Liver (tissue), 9 donors: ENCODE data around the gene OMP. TPM values are rescaled to one million over a fixed set of nuclear protein-coding genes. Genes with fewer than 3 reads are reported as not detected.

Experiments
- DNase-seq: peaks from one replicate; pipeline ENCODE4 v3.0.0-alpha.2; 2017; ENCODE audit warnings: low spot score
- H3K27ac ChIP-seq, 2 donors: one replicate each; pipeline ENCODE4 v1.7.0; 2013; ENCODE audit warnings: inconsistent platforms in 2 of 2, low read length in 2 of 2, control low read depth in 1 of 2, low read depth in 1 of 2, mild to moderate bottlenecking in 1 of 2
- H3K27me3 ChIP-seq, 4 donors: one replicate each; pipeline versions ENCODE4 v1.6.1 to v1.7.0; 2013; ENCODE audit warnings: low read length in 3 of 4, inconsistent platforms in 1 of 4, mild to moderate bottlenecking in 1 of 4, moderate library complexity in 1 of 4; ENCODE audit not compliant: control insufficient read depth in 4 of 4, insufficient read depth in 4 of 4
- H3K36me3 ChIP-seq, 4 donors: one replicate each; pipeline versions ENCODE4 v1.6.1 to v1.7.0; 2013; ENCODE audit warnings: low read length in 3 of 4, mild to moderate bottlenecking in 3 of 4, low read depth in 1 of 4, moderate library complexity in 1 of 4; ENCODE audit not compliant: control insufficient read depth in 4 of 4, insufficient read depth in 3 of 4
- H3K4me1 ChIP-seq, 4 donors: one replicate each; pipeline versions ENCODE4 v1.6.1 to v1.7.0; 2013; ENCODE audit warnings: low read length in 3 of 4, mild to moderate bottlenecking in 3 of 4, moderate library complexity in 1 of 4; ENCODE audit not compliant: control insufficient read depth in 4 of 4, insufficient read depth in 4 of 4
- H3K4me3 ChIP-seq, 3 donors: one replicate each; pipeline versions ENCODE4 v1.6.1 to v1.7.0; 2013; ENCODE audit warnings: low read length in 3 of 3, control low read depth in 1 of 3, low read depth in 1 of 3, mild to moderate bottlenecking in 1 of 3
- H3K9ac ChIP-seq, 2 donors: one replicate each; pipeline ENCODE4 v1.7.0; 2013; ENCODE audit warnings: low read length in 2 of 2, mild to moderate bottlenecking in 2 of 2, moderate library complexity in 2 of 2, control low read depth in 1 of 2, low read depth in 1 of 2
- H3K9me3 ChIP-seq, 4 donors: one replicate each; pipeline versions ENCODE4 v1.6.1 to v1.7.0; 2013; ENCODE audit warnings: low read length in 3 of 4; ENCODE audit not compliant: control insufficient read depth in 4 of 4
- EGR1 ChIP-seq, 2 donors: IDR thresholded peaks; 2 replicates each; pipeline ENCODE4 v1.6.1; 2016 to 2018; ENCODE audit warnings: antibody characterized with exemption in 2 of 2, low read depth in 2 of 2
- FOXA1 ChIP-seq: IDR thresholded peaks from 2 replicates; pipeline ENCODE4 v1.6.1; 2016; ENCODE audit warnings: antibody characterized with exemption
- FOXA2 ChIP-seq: IDR thresholded peaks from 2 replicates; pipeline ENCODE4 v1.6.1; 2016; ENCODE audit warnings: antibody characterized with exemption
- GABPA ChIP-seq, 2 donors: IDR thresholded peaks in 1 of 2; conservative IDR thresholded peaks in 1 of 2; 2 replicates each; pipeline ENCODE4 v1.6.1; 2016; ENCODE audit warnings: antibody characterized with exemption in 2 of 2, mild to moderate bottlenecking in 1 of 2, moderate library complexity in 1 of 2
- HNF4A ChIP-seq, 2 donors: conservative IDR thresholded peaks; 2 replicates each; pipeline ENCODE4 v1.6.1; 2016; ENCODE audit warnings: antibody characterized with exemption in 2 of 2, mild to moderate bottlenecking in 2 of 2
- HNF4G ChIP-seq: IDR thresholded peaks from 2 replicates; pipeline ENCODE4 v1.6.1; 2016; ENCODE audit warnings: antibody characterized with exemption
- JUND ChIP-seq, 2 donors: IDR thresholded peaks; 2 replicates each; pipeline ENCODE4 v1.6.1; 2016; ENCODE audit warnings: antibody characterized with exemption in 2 of 2
- NR2F2 ChIP-seq: IDR thresholded peaks from 2 replicates; pipeline ENCODE4 v1.6.1; 2016; ENCODE audit warnings: antibody characterized with exemption
- RAD21 ChIP-seq, 2 donors: IDR thresholded peaks; 2 replicates each; pipeline ENCODE4 v1.6.1; 2016; ENCODE audit warnings: antibody characterized with exemption in 2 of 2, mild to moderate bottlenecking in 2 of 2
- RXRA ChIP-seq, 2 donors: IDR thresholded peaks; 2 replicates each; pipeline ENCODE4 v1.6.1; 2017 to 2018; ENCODE audit warnings: antibody characterized with exemption in 2 of 2, mild to moderate bottlenecking in 1 of 2
- SP1 ChIP-seq: IDR thresholded peaks from 2 replicates; pipeline ENCODE4 v1.6.1; 2018; ENCODE audit warnings: antibody characterized with exemption, mild to moderate bottlenecking
- TAF1 ChIP-seq: conservative IDR thresholded peaks from 2 replicates; pipeline ENCODE4 v1.6.1; 2016; ENCODE audit warnings: antibody characterized with exemption, mild to moderate bottlenecking
- YY1 ChIP-seq: IDR thresholded peaks from 2 replicates; pipeline ENCODE4 v1.6.1; 2016; ENCODE audit warnings: antibody characterized with exemption, mild to moderate bottlenecking
- WGBS: extraction: QIAGEN DNeasy Blood & Tissue Kit; methylation state at CpG from one replicate; pipeline ENCODE4 v1.1.7; 2013; 5-methylcytosine and 5-hydroxymethylcytosine counted together
- polyA plus RNA-seq, 2 donors: library from polyadenylated mRNA; stranded (reverse) in 1 of 2; unstranded in 1 of 2; fragments of 200-250 nt in 1 of 2; fragments of >200 nt in 1 of 2; fragmentation: Nextera tagmentation in 1 of 2; extraction: Ambion mirVana in 1 of 2; gene quantifications; one replicate each; pipeline versions ENCODE4 v1.2.1 to v1.2.3, GENCODE V29; 2013 to 2015
- total RNA-seq, 2 donors: library from RNA; depleted of rRNA; stranded (reverse); fragments of >200 nt; gene quantifications; one replicate each; pipeline ENCODE4 v1.2.3, GENCODE V29; 2014
- TF ChIP-seq, protein P1 (sequence below): IDR thresholded peaks from 2 replicates; pipeline ENCODE4 v1.6.1; 2016; ENCODE audit warnings: antibody characterized with exemption, mild to moderate bottlenecking
- TF ChIP-seq, protein P2 (sequence below): IDR thresholded peaks from 2 replicates; pipeline ENCODE4 v1.6.1; 2016; ENCODE audit warnings: antibody characterized with exemption
- TF ChIP-seq, protein P3 (sequence below): IDR thresholded peaks from 2 replicates; pipeline ENCODE4 v1.6.1; 2016; ENCODE audit warnings: antibody characterized with exemption
- TF ChIP-seq, protein P4 (sequence below): fragments of 150-350 bp; IDR thresholded peaks from 2 replicates; pipeline ENCODE4 v1.5.1; 2017; ENCODE audit warnings: improper control_type of control experiment, low read depth, low read length; ENCODE audit not compliant: missing input control
- TF ChIP-seq, protein P5 (sequence below): IDR thresholded peaks from 2 replicates; pipeline ENCODE4 v1.6.1; 2016; ENCODE audit warnings: antibody characterized with exemption
- donor health status: healthy.
- donor health status: healthy.
- donor health status: healthy.
- donor health status: healthy.
- donor health status: healthy.

Gene OMP
- total and polyA plus RNA-seq, 4 donors = 0.24 to 0.75 (median 0.65) TPM; not detected in 1

DNA sequence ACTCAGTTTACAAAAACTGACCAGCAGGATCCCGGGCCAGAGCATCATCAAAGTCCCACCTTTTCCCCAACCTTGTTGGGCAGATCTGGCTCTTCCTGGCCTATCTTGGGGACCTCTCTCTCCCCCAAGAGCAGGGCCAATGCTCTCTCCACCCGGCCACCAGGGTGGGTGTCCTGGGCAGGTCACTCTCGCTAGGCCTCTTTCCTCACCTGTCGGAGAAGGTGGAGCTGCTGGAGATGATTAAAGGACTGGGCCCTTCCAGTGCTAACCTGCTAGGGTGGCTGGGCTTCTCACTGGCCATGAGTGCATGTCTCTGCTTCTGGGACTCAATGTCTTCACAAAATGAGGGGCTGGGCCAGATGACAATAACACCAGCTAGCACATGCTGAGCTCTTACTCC is 38.8 kb upstream of the OMP start:
- DNase-seq = no peak
- Histone ChIP-seq H3K9ac (no peak overlapping the region), H3K4me3 (no peak overlapping the region), H3K9me3 (no peaks in the 10 kb centered on the region), H3K27ac (no peak overlapping the region), H3K4me1 (peaks cover 13 to 60% (median 49%) of the 10 kb centered on the region in 4 donors), H3K36me3 (no peaks in the 10 kb centered on the region), H3K27me3 (no peaks in the 10 kb centered on the region)
- TF ChIP-seq HNF4G (no peak), NR2F2 (no peak), JUND (IDR thresholded peaks at IDR 0.05) (no peak), YY1 (no peak), EGR1 (IDR thresholded peaks at IDR 0.05; ENCODE audit: low read depth in 2 of 2) (no peak), RXRA (IDR thresholded peaks at IDR 0.05) (no peak)
- TF ChIP-seq, protein P1, sequence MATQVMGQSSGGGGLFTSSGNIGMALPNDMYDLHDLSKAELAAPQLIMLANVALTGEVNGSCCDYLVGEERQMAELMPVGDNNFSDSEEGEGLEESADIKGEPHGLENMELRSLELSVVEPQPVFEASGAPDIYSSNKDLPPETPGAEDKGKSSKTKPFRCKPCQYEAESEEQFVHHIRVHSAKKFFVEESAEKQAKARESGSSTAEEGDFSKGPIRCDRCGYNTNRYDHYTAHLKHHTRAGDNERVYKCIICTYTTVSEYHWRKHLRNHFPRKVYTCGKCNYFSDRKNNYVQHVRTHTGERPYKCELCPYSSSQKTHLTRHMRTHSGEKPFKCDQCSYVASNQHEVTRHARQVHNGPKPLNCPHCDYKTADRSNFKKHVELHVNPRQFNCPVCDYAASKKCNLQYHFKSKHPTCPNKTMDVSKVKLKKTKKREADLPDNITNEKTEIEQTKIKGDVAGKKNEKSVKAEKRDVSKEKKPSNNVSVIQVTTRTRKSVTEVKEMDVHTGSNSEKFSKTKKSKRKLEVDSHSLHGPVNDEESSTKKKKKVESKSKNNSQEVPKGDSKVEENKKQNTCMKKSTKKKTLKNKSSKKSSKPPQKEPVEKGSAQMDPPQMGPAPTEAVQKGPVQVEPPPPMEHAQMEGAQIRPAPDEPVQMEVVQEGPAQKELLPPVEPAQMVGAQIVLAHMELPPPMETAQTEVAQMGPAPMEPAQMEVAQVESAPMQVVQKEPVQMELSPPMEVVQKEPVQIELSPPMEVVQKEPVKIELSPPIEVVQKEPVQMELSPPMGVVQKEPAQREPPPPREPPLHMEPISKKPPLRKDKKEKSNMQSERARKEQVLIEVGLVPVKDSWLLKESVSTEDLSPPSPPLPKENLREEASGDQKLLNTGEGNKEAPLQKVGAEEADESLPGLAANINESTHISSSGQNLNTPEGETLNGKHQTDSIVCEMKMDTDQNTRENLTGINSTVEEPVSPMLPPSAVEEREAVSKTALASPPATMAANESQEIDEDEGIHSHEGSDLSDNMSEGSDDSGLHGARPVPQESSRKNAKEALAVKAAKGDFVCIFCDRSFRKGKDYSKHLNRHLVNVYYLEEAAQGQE = no peak
- TF ChIP-seq, protein P2, sequence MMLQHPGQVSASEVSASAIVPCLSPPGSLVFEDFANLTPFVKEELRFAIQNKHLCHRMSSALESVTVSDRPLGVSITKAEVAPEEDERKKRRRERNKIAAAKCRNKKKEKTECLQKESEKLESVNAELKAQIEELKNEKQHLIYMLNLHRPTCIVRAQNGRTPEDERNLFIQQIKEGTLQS = no peak
- WGBS = 99% methylated on average over 4 of the region's 4 CpGs

DNA sequence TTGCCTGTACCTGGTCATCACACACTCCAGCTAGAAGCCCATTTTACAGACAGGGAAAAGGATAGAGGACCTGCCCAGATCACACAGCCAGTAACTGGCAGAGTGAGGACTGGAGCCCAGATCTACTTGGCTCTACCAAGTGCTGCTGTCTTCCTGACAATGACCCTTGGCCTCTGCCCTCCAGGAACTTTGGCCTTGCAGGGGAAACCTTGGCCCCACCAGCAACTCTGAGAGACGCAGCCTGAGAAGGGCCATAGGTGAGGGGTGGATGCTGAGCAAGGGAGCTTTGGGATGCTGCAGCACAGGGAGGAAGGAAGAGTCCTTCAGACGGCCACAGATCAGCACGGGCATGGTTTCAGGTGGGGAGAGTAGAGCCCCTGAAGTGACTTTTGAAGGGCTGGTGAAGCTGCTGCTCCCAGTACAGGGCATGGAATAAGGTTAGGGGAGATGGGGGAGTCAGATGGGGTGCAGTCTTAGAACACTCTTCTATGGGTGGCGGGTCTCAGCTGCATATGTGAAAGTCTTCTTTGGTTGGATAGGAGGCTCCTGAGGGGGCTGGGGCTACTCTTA is 37.9 kb upstream of the OMP start:
- no peaks in the 10 kb centered on the region for H3K36me3 ChIP-seq
- no peak for DNase-seq
- H3K9me3 ChIP-seq = no peaks in the 10 kb centered on the region
- no peak overlapping the region for H3K4me3 ChIP-seq
- TF ChIP-seq FOXA1 = no peak
- TF ChIP-seq RXRA (IDR thresholded peaks at IDR 0.05) = peak; percentile 55 to 76
- TF ChIP-seq, protein P3, sequence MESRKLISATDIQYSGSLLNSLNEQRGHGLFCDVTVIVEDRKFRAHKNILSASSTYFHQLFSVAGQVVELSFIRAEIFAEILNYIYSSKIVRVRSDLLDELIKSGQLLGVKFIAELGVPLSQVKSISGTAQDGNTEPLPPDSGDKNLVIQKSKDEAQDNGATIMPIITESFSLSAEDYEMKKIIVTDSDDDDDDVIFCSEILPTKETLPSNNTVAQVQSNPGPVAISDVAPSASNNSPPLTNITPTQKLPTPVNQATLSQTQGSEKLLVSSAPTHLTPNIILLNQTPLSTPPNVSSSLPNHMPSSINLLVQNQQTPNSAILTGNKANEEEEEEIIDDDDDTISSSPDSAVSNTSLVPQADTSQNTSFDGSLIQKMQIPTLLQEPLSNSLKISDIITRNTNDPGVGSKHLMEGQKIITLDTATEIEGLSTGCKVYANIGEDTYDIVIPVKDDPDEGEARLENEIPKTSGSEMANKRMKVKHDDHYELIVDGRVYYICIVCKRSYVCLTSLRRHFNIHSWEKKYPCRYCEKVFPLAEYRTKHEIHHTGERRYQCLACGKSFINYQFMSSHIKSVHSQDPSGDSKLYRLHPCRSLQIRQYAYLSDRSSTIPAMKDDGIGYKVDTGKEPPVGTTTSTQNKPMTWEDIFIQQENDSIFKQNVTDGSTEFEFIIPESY = no peak
- TF ChIP-seq YY1 = no peak
- TF ChIP-seq, protein P2 = no peak
- TF ChIP-seq TAF1 = no peak
- TF ChIP-seq, protein P1 = no peak
- TF ChIP-seq, protein P4, sequence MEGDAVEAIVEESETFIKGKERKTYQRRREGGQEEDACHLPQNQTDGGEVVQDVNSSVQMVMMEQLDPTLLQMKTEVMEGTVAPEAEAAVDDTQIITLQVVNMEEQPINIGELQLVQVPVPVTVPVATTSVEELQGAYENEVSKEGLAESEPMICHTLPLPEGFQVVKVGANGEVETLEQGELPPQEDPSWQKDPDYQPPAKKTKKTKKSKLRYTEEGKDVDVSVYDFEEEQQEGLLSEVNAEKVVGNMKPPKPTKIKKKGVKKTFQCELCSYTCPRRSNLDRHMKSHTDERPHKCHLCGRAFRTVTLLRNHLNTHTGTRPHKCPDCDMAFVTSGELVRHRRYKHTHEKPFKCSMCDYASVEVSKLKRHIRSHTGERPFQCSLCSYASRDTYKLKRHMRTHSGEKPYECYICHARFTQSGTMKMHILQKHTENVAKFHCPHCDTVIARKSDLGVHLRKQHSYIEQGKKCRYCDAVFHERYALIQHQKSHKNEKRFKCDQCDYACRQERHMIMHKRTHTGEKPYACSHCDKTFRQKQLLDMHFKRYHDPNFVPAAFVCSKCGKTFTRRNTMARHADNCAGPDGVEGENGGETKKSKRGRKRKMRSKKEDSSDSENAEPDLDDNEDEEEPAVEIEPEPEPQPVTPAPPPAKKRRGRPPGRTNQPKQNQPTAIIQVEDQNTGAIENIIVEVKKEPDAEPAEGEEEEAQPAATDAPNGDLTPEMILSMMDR = no peak
- no peak for TF ChIP-seq GABPA (IDR thresholded peaks at IDR 0.05 in 1 of 2, conservative IDR thresholded peaks at IDR 0.05 in 1 of 2)
- no peak for TF ChIP-seq SP1
- TF ChIP-seq HNF4A (conservative IDR thresholded peaks at IDR 0.05) = peak; percentile 70 to 83
- no peak for TF ChIP-seq HNF4G
- no peak for TF ChIP-seq JUND (IDR thresholded peaks at IDR 0.05)
- TF ChIP-seq EGR1 (IDR thresholded peaks at IDR 0.05; ENCODE audit: low read depth in 2 of 2) = no peak
- peak; percentile 66 for TF ChIP-seq NR2F2
- no peak for TF ChIP-seq RAD21 (IDR thresholded peaks at IDR 0.05)
- TF ChIP-seq, protein P5, sequence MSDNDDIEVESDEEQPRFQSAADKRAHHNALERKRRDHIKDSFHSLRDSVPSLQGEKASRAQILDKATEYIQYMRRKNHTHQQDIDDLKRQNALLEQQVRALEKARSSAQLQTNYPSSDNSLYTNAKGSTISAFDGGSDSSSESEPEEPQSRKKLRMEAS = no peak
- TF ChIP-seq FOXA2 = no peak
- peaks cover 13 to 67% (median 56%) of the 10 kb centered on the region in 4 donors for H3K4me1 ChIP-seq
- H3K9ac ChIP-seq = no peak overlapping the region
- no peaks in the 10 kb centered on the region for H3K27me3 ChIP-seq
- peak overlapping the region; percentile 65 to 94 for H3K27ac ChIP-seq
- 69% methylated on average over 4 of the region's 4 CpGs for WGBS
